ENCODE measurements around the gene GNAS-AS1.
"Not testable (repeated sequence)": the region's sequence is repeated elsewhere in the genome, so short reads cannot be mapped to it uniquely, and the experiment has no call there.

The GNAS-AS1 gene

GRCh38 chr20:58835231-58835630 lies 15.5 kb downstream of the GNAS-AS1 start:
- DNase-seq (ENCODE audit: low read depth), result no peak

GRCh38 chr20:58833921-58834320 lies 16.8 kb downstream of the GNAS-AS1 start:
- DNase-seq (ENCODE audit: low read depth), result no peak

GRCh38 chr20:58832457-58832856 lies 18.2 kb downstream of the GNAS-AS1 start:
- DNase-seq (ENCODE audit: low read depth), result no peak

- no peak for DNase-seq (ENCODE audit: low read depth)
Observed at GRCh38 chr20:58829531-58829941, 21.2 kb downstream of the GNAS-AS1 start.

GRCh38 chr20:58828804-58829203 lies 21.9 kb downstream of the GNAS-AS1 start:
- DNase-seq (ENCODE audit: low read depth), result not testable (repeated sequence)

- no peak for DNase-seq (ENCODE audit: low read depth)
Observed at GRCh38 chr20:58828136-58828535, 22.6 kb downstream of the GNAS-AS1 start.

GRCh38 chr20:58826271-58826670 lies 24.4 kb downstream of the GNAS-AS1 start:
- no peak for DNase-seq (ENCODE audit: low read depth)

GRCh38 chr20:58825450-58825849 lies 25.3 kb downstream of the GNAS-AS1 start:
- no peak for DNase-seq (ENCODE audit: low read depth)

GRCh38 chr20:58824843-58825242 lies 25.9 kb downstream of the GNAS-AS1 start:
- no peak for DNase-seq (ENCODE audit: low read depth)

GRCh38 chr20:58822748-58823730 lies 27.7 kb downstream of the GNAS-AS1 start:
- DNase-seq (ENCODE audit: low read depth), result no peak

GRCh38 chr20:58822149-58822548 lies 28.6 kb downstream of the GNAS-AS1 start:
- DNase-seq (ENCODE audit: low read depth), result no peak

GRCh38 chr20:58820515-58820914 lies 30.2 kb downstream of the GNAS-AS1 start:
- not testable (repeated sequence) for DNase-seq (ENCODE audit: low read depth)

GRCh38 chr20:58819921-58820320 lies 30.8 kb downstream of the GNAS-AS1 start:
- no peak for DNase-seq (ENCODE audit: low read depth)

GRCh38 chr20:58818586-58819285 lies 32.0 kb downstream of the GNAS-AS1 start:
- peak; percentile 18 for DNase-seq (ENCODE audit: low read depth)

GRCh38 chr20:58817748-58818147 lies 33.0 kb downstream of the GNAS-AS1 start:
- no peak for DNase-seq (ENCODE audit: low read depth)

- DNase-seq (ENCODE audit: low read depth), result no peak
Observed at GRCh38 chr20:58816957-58817651, 33.6 kb downstream of the GNAS-AS1 start.

GRCh38 chr20:58816051-58816450 lies 34.7 kb downstream of the GNAS-AS1 start:
- DNase-seq (ENCODE audit: low read depth), result no peak

- no peak for DNase-seq (ENCODE audit: low read depth)
Observed at GRCh38 chr20:58815448-58815847, 35.3 kb downstream of the GNAS-AS1 start.

- DNase-seq (ENCODE audit: low read depth), result no peak
Observed at GRCh38 chr20:58813369-58813768, 37.3 kb downstream of the GNAS-AS1 start.

GRCh38 chr20:58811334-58811733 lies 39.4 kb downstream of the GNAS-AS1 start:
- no peak for DNase-seq (ENCODE audit: low read depth)

- DNase-seq (ENCODE audit: low read depth), result no peak
Observed at GRCh38 chr20:58810879-58811250, 39.8 kb downstream of the GNAS-AS1 start.

- DNase-seq (ENCODE audit: low read depth), result no peak
Observed at GRCh38 chr20:58810116-58810878, 40.4 kb downstream of the GNAS-AS1 start.
